Smooth muscle cell (in vitro differentiated cells): ENCODE measurements around the gene FBXW8. TPM values are rescaled to one million over a fixed set of nuclear protein-coding genes. Genes with fewer than 3 reads are reported as not detected.

ENCODE experiments used
- DNase-seq: peaks from one replicate; lab custom pipeline; 2025; ENCODE audit not compliant: unreplicated experiment; lab: John Stamatoyannopoulos, UW
- H2AFZ ChIP-seq: fragments of 200-600 bp; sonication (generic); 2 replicates; pipeline ENCODE4 v1.6.0; 2016; ENCODE audit warnings: antibody characterized with exemption, low read depth, mild to moderate bottlenecking
- H3F3A ChIP-seq: fragments of 200-600 bp; sonication (generic); 2 replicates; pipeline ENCODE4 v1.6.0; 2017; ENCODE audit warnings: antibody characterized with exemption, low read depth
- H3K27ac ChIP-seq: fragments of 200-600 bp; sonication (generic); 2 replicates; pipeline ENCODE4 v1.5.1; 2016; ENCODE audit warnings: low read depth, mild to moderate bottlenecking
- H3K27me3 ChIP-seq: fragments of 200-600 bp; sonication (generic); 2 replicates; pipeline ENCODE4 v1.6.1; 2016; ENCODE audit warnings: low read depth, mild to moderate bottlenecking
- H3K36me3 ChIP-seq: fragments of 200-600 bp; sonication (generic); 2 replicates; pipeline ENCODE4 v1.5.1; 2016; ENCODE audit warnings: low read depth
- H3K4me1 ChIP-seq: fragments of 200-600 bp; sonication (generic); 2 replicates; pipeline ENCODE4 v1.5.1; 2016; ENCODE audit warnings: low read depth
- H3K4me2 ChIP-seq: fragments of 200-600 bp; sonication (generic); 2 replicates; pipeline ENCODE4 v1.6.0; 2016; ENCODE audit warnings: mild to moderate bottlenecking
- H3K4me3 ChIP-seq: fragments of 200-600 bp; sonication (generic); 2 replicates; pipeline ENCODE4 v1.5.1; 2016; ENCODE audit warnings: mild to moderate bottlenecking
- H3K79me2 ChIP-seq: fragments of 200-600 bp; sonication (generic); 2 replicates; pipeline ENCODE4 v1.6.0; 2016; ENCODE audit warnings: low read depth, mild to moderate bottlenecking
- H3K9ac ChIP-seq: fragments of 200-600 bp; sonication (generic); 2 replicates; pipeline ENCODE4 v1.6.0; 2016; ENCODE audit warnings: low read depth
- H3K9me3 ChIP-seq: fragments of 200-600 bp; sonication (generic); replicated peaks from 2 replicates; pipeline ENCODE4 v1.5.1; 2016; ENCODE audit warnings: low read depth
- H4K20me1 ChIP-seq: fragments of 200-600 bp; sonication (generic); 2 replicates; pipeline ENCODE4 v1.6.0; 2016; ENCODE audit warnings: low read depth
- CTCF ChIP-seq: fragments of 200-600 bp; sonication (generic); IDR thresholded peaks from 2 replicates; pipeline ENCODE4 v1.5.1; 2017; ENCODE audit warnings: borderline replicate concordance, mild to moderate bottlenecking, antibody characterized with exemption; ENCODE audit not compliant: insufficient read depth, poor library complexity, severe bottlenecking
- WGBS: methylation state at CpG from one replicate; pipeline ENCODE4 v1.1.7; 2016; ENCODE audit warnings: low lambda C conversion rate; 5-methylcytosine and 5-hydroxymethylcytosine counted together
- polyA plus RNA-seq: library from polyadenylated mRNA; unstranded; fragments of >200 nt; fragmentation: Nextera tagmentation; extraction: Ambion mirVana; gene quantifications from 2 replicates; pipeline ENCODE4 v1.2.1, GENCODE V29; 2016
- total RNA-seq: library from RNA; depleted of rRNA; stranded (reverse); fragments of >200 nt; gene quantifications from 2 replicates; pipeline ENCODE4 v1.2.3, GENCODE V29; 2014

The FBXW8 gene
- total and polyA plus RNA-seq, 2 experiments from 2014 or later: 16.9 to 18.3 TPM

GRCh38 chr12:116964054-116965050 lies 53.6 kb downstream of the FBXW8 start:
- H3K27ac ChIP-seq: no peak overlapping the region
- no peak for TF ChIP-seq CTCF
- H3K9me3 ChIP-seq: no peaks in the 10 kb centered on the region
- no peaks in the 10 kb centered on the region for H3K27me3 ChIP-seq
- H3K4me3 ChIP-seq: no peak overlapping the region
- H3K79me2 ChIP-seq: no peaks in the 10 kb centered on the region
- 88% methylated on average over 14 of the region's 14 CpGs for WGBS
- H3F3A ChIP-seq: no peaks in the 10 kb centered on the region
- H3K4me2 ChIP-seq: no peak overlapping the region
- DNase-seq: no peak
- peaks cover 82% of the 10 kb centered on the region for H4K20me1 ChIP-seq
- H3K4me1 ChIP-seq: peaks cover 10% of the 10 kb centered on the region
- H3K36me3 ChIP-seq: peaks cover 18% of the 10 kb centered on the region
- H2AFZ ChIP-seq: no peak overlapping the region
- H3K9ac ChIP-seq: no peak overlapping the region

GRCh38 chr12:116968986-116969385 lies 58.2 kb downstream of the FBXW8 start:
- WGBS: 91% methylated on average over 5 of the region's 5 CpGs
- Histone ChIP-seq H4K20me1 (peaks cover 63% of the 10 kb centered on the region), H3K4me3 (no peak overlapping the region), H3K27ac (no peak overlapping the region), H3K27me3 (no peaks in the 10 kb centered on the region), H3K79me2 (no peaks in the 10 kb centered on the region), H3K36me3 (peaks cover 18% of the 10 kb centered on the region), H2AFZ (no peak overlapping the region), H3K4me1 (no peaks in the 10 kb centered on the region), H3K4me2 (no peak overlapping the region), H3K9me3 (no peaks in the 10 kb centered on the region), H3K9ac (no peak overlapping the region), H3F3A (no peaks in the 10 kb centered on the region)
- TF ChIP-seq CTCF: no peak
- no peak for DNase-seq

GRCh38 chr12:116969615-116970585 lies 59.1 kb downstream of the FBXW8 start:
- no peaks in the 10 kb centered on the region for H3K27me3 ChIP-seq
- H2AFZ ChIP-seq: no peak overlapping the region
- no peaks in the 10 kb centered on the region for H3K4me1 ChIP-seq
- WGBS: 88% methylated on average over 30 of the region's 30 CpGs
- TF ChIP-seq CTCF: no peak
- H3K79me2 ChIP-seq: no peaks in the 10 kb centered on the region
- peaks cover 54% of the 10 kb centered on the region for H4K20me1 ChIP-seq
- no peaks in the 10 kb centered on the region for H3K9me3 ChIP-seq
- H3F3A ChIP-seq: no peaks in the 10 kb centered on the region
- H3K4me3 ChIP-seq: no peak overlapping the region
- H3K9ac ChIP-seq: no peak overlapping the region
- peaks cover 18% of the 10 kb centered on the region for H3K36me3 ChIP-seq
- no peak for DNase-seq
- no peak overlapping the region for H3K27ac ChIP-seq
- no peak overlapping the region for H3K4me2 ChIP-seq
